Measurements from ENCODE around the gene IFFO2.
A peak's percentile ranks its signal among the peaks of the same experiment; 100 is the strongest.

The IFFO2 gene

GRCh38 chr1:18919197-18919905 lies 37.1 kb downstream of the IFFO2 start:
- no peak for DNase-seq (ENCODE audit: low spot score)

- DNase-seq (ENCODE audit: low spot score): no peak
Measured at GRCh38 chr1:18918417-18918816, 38.1 kb downstream of the IFFO2 start.

GRCh38 chr1:18917071-18917799 lies 39.2 kb downstream of the IFFO2 start:
- no peak for DNase-seq (ENCODE audit: low spot score)

- DNase-seq (ENCODE audit: low spot score): no peak
Measured at GRCh38 chr1:18915341-18915740, 41.1 kb downstream of the IFFO2 start.

- peak; percentile 67 for DNase-seq (ENCODE audit: low spot score)
Measured at GRCh38 chr1:18913065-18913835, 43.2 kb downstream of the IFFO2 start.

- no peak for DNase-seq (ENCODE audit: low spot score)
Measured at GRCh38 chr1:18912550-18912949, 43.9 kb downstream of the IFFO2 start.

- no peak for DNase-seq (ENCODE audit: low spot score)
Measured at GRCh38 chr1:18908911-18909771, 47.3 kb downstream of the IFFO2 start.

- no peak for DNase-seq (ENCODE audit: low spot score)
Measured at GRCh38 chr1:18907917-18908845, 48.3 kb downstream of the IFFO2 start.

GRCh38 chr1:18907021-18907916 lies 49.2 kb downstream of the IFFO2 start:
- peak; percentile 77 for DNase-seq (ENCODE audit: low spot score)

GRCh38 chr1:18903291-18903756 lies 53.2 kb downstream of the IFFO2 start:
- DNase-seq (ENCODE audit: low spot score): no peak

- peak; percentile 97 for DNase-seq (ENCODE audit: low spot score)
Measured at GRCh38 chr1:18902523-18903290, 53.8 kb downstream of the IFFO2 start, which contains the start of gene ALDH4A1. ALDH4A1 (minus strand) TSS chr1:18902555; CDS start chr1:18902523, 32 bp downstream.

- no peak for DNase-seq (ENCODE audit: low spot score)
Measured at GRCh38 chr1:18901952-18902522, 54.4 kb downstream of the IFFO2 start.

- no peak for DNase-seq (ENCODE audit: low spot score)
Measured at GRCh38 chr1:18901147-18901951, 55.1 kb downstream of the IFFO2 start.

GRCh38 chr1:18900303-18900841 lies 56.1 kb downstream of the IFFO2 start:
- no peak for DNase-seq (ENCODE audit: low spot score)

- DNase-seq (ENCODE audit: low spot score): no peak
Measured at GRCh38 chr1:18899363-18900049, 57.0 kb downstream of the IFFO2 start.

GRCh38 chr1:18898567-18898966 lies 57.9 kb downstream of the IFFO2 start:
- DNase-seq (ENCODE audit: low spot score): no peak

GRCh38 chr1:18895317-18895716 lies 61.2 kb downstream of the IFFO2 start:
- DNase-seq (ENCODE audit: low spot score): no peak
